HEK293 (cell line): Measurements from ENCODE around the gene CLIP1.

ENCODE experiments used
- BCL11A ChIP-seq: fragments of 450-650 bp; formaldehyde crosslinking; IDR thresholded peaks from 2 replicates; pipeline ENCODE4 v1.5.1; 2016; ENCODE audit warnings: low read depth, missing biosample characterization, missing genetic modification characterization
- KLF10 ChIP-seq: fragments of 450-650 bp; IDR thresholded peaks from 2 replicates; pipeline ENCODE4 v1.5.1; 2018; ENCODE audit warnings: missing biosample characterization, mild to moderate bottlenecking, missing genetic modification characterization
- KLF9 ChIP-seq: fragments of 450-650 bp; formaldehyde crosslinking; IDR thresholded peaks from 2 replicates; pipeline ENCODE4 v1.5.1; 2016; ENCODE audit warnings: missing biosample characterization, missing genetic modification characterization, low read depth
- OSR2 ChIP-seq: fragments of 450-650 bp; formaldehyde crosslinking; IDR thresholded peaks from 2 replicates; pipeline ENCODE4 v1.5.1; 2016; ENCODE audit warnings: missing biosample characterization, missing genetic modification characterization
- SCRT1 ChIP-seq: fragments of 450-650 bp; formaldehyde crosslinking; IDR thresholded peaks from 2 replicates; pipeline ENCODE4 v1.5.1; 2016; ENCODE audit warnings: missing biosample characterization, missing genetic modification characterization, borderline replicate concordance
- WT1 ChIP-seq: fragments of 450-650 bp; formaldehyde crosslinking; IDR thresholded peaks from 2 replicates; pipeline ENCODE4 v1.5.1; 2016; ENCODE audit warnings: missing biosample characterization, missing genetic modification characterization
- ZBTB20 ChIP-seq: fragments of 450-650 bp; formaldehyde crosslinking; IDR thresholded peaks from 2 replicates; pipeline ENCODE4 v1.5.1; 2016; ENCODE audit warnings: missing biosample characterization, missing genetic modification characterization
- ZNF112 ChIP-seq: fragments of 450-650 bp; formaldehyde crosslinking; IDR thresholded peaks from 2 replicates; pipeline ENCODE4 v1.5.0; 2017; ENCODE audit warnings: missing biosample characterization, missing genetic modification characterization
- ZNF140 ChIP-seq: fragments of 450-650 bp; formaldehyde crosslinking; IDR thresholded peaks from 2 replicates; pipeline ENCODE4 v1.5.1; 2016; ENCODE audit warnings: missing biosample characterization, missing genetic modification characterization
- ZNF146 ChIP-seq: fragments of 450-650 bp; formaldehyde crosslinking; IDR thresholded peaks from 2 replicates; pipeline ENCODE4 v1.5.1; 2016; ENCODE audit warnings: missing biosample characterization, missing genetic modification characterization
- ZNF174 ChIP-seq: fragments of 450-650 bp; formaldehyde crosslinking; IDR thresholded peaks from 2 replicates; pipeline ENCODE4 v1.5.0; 2017; ENCODE audit warnings: missing biosample characterization, mild to moderate bottlenecking, missing genetic modification characterization
- ZNF19 ChIP-seq: fragments of 450-650 bp; formaldehyde crosslinking; IDR thresholded peaks from 2 replicates; pipeline ENCODE4; 2016; ENCODE audit warnings: missing biosample characterization, missing genetic modification characterization, low read depth
- ZNF211 ChIP-seq: fragments of 450-650 bp; formaldehyde crosslinking; IDR thresholded peaks from 2 replicates; pipeline ENCODE4 v1.5.1; 2016; ENCODE audit warnings: low read depth, missing biosample characterization, missing genetic modification characterization
- ZNF324 ChIP-seq: fragments of 450-650 bp; formaldehyde crosslinking; IDR thresholded peaks from 2 replicates; pipeline ENCODE4 v1.5.1; 2016; ENCODE audit warnings: missing biosample characterization, missing genetic modification characterization
- ZNF404 ChIP-seq: fragments of 450-650 bp; formaldehyde crosslinking; IDR thresholded peaks from 2 replicates; pipeline ENCODE4 v1.5.1; 2017; ENCODE audit warnings: missing biosample characterization, missing genetic modification characterization
- ZNF510 ChIP-seq: fragments of 450-650 bp; formaldehyde crosslinking; IDR thresholded peaks from 2 replicates; pipeline ENCODE4 v1.5.1; 2018; ENCODE audit warnings: mild to moderate bottlenecking, missing genetic modification characterization, missing biosample characterization; ENCODE audit not compliant: insufficient replicate concordance
- ZNF555 ChIP-seq: fragments of 450-650 bp; formaldehyde crosslinking; conservative IDR thresholded peaks from 2 replicates; pipeline ENCODE4 v1.5.1; 2017; ENCODE audit warnings: missing biosample characterization, mild to moderate bottlenecking, missing genetic modification characterization, inconsistent platforms
- ZNF610 ChIP-seq: fragments of 450-650 bp; formaldehyde crosslinking; IDR thresholded peaks from 2 replicates; pipeline ENCODE4 v1.5.1; 2016; ENCODE audit warnings: missing biosample characterization, missing genetic modification characterization, borderline replicate concordance
- ZNF660 ChIP-seq: fragments of 450-650 bp; IDR thresholded peaks from 2 replicates; pipeline ENCODE4 v1.5.1; 2018; ENCODE audit warnings: missing biosample characterization, mild to moderate bottlenecking, missing genetic modification characterization
- ZNF747 ChIP-seq: fragments of 450-650 bp; formaldehyde crosslinking; IDR thresholded peaks from 2 replicates; pipeline ENCODE4 v1.5.1; 2016; ENCODE audit warnings: missing biosample characterization, missing genetic modification characterization
- ZNF776 ChIP-seq: fragments of 450-650 bp; formaldehyde crosslinking; IDR thresholded peaks from 2 replicates; pipeline ENCODE4 v1.5.0; 2017; ENCODE audit warnings: missing biosample characterization, missing genetic modification characterization, borderline replicate concordance
- ZNF777 ChIP-seq: fragments of 450-650 bp; formaldehyde crosslinking; IDR thresholded peaks from 2 replicates; pipeline ENCODE4 v1.5.1; 2017; ENCODE audit warnings: missing biosample characterization, missing genetic modification characterization, borderline replicate concordance
- TF ChIP-seq, protein P1 (sequence below): fragments of 450-650 bp; formaldehyde crosslinking; IDR thresholded peaks from 2 replicates; pipeline ENCODE4 v1.5.1; 2016; ENCODE audit warnings: missing biosample characterization, missing genetic modification characterization
- TF ChIP-seq, protein P2 (sequence below): fragments of 450-650 bp; formaldehyde crosslinking; IDR thresholded peaks from 2 replicates; pipeline ENCODE4 v1.5.1; 2016; ENCODE audit warnings: missing biosample characterization, missing genetic modification characterization
- TF ChIP-seq, protein P3 (sequence below): fragments of 450-650 bp; formaldehyde crosslinking; IDR thresholded peaks from 2 replicates; pipeline ENCODE4 v1.5.1; 2017; ENCODE audit warnings: missing biosample characterization, missing genetic modification characterization
- TF ChIP-seq, protein P4 (sequence below): fragments of 450-650 bp; formaldehyde crosslinking; IDR thresholded peaks from 2 replicates; pipeline ENCODE4 v1.5.1; 2016; ENCODE audit warnings: missing biosample characterization, missing genetic modification characterization
- TF ChIP-seq, protein P5 (sequence below): fragments of 450-650 bp; formaldehyde crosslinking; IDR thresholded peaks from 2 replicates; pipeline ENCODE4 v1.5.1; 2016; ENCODE audit warnings: missing biosample characterization, missing genetic modification characterization
- TF ChIP-seq, protein P6 (sequence below): fragments of 450-650 bp; formaldehyde crosslinking; optimal IDR thresholded peaks from 2 replicates; pipeline ENCODE3; 2016; ENCODE audit warnings: missing biosample characterization, mild to moderate bottlenecking, missing genetic modification characterization
- TF ChIP-seq, protein P7 (sequence below): fragments of 450-650 bp; formaldehyde crosslinking; IDR thresholded peaks from 2 replicates; pipeline ENCODE4 v1.5.1; 2016; ENCODE audit warnings: missing biosample characterization, missing genetic modification characterization

CLIP1 gene

DNA sequence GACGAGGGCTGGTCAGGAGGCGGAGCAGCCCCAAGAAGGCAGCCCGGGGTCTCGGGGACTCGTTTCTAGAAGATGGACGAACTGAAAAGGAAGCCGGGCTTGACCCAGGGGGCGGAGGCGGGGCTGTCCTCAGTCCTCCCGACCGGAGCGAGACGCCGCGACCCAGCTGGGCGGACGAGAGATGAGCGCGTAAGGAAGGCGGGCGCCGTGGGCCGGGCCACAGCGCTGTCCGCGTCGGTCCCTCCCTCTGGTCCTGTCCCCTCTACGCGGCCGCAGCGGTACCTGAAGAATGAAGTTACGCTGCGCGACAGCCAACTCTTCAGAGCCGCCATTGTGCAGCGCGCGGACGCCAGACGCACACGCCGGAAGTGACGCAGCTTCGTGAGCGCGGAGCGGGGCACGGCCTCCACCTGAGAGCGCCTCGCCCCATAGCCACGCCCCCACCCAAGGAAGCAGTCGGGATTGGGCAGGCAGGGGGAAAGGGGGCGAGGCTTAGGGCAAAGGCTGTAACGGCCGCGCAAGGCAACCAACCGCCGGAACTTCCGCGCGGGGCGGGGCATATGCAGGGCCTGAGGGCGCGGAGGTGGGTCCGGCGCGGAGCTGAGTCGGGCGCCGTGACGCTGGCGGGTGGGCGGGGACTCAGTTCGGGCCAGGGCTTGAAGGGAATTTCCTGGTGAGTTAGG, 196.6 kb downstream of the CLIP1 start, which contains the start of gene DIABLO (continued):
- TF ChIP-seq KLF10 (peak; percentile 62; the same call in 1 of the 2 replicates), ZNF777 (tag by site-specific recombination) (no peak), ZNF19 (tag by site-specific recombination) (no peak), ZNF510 (tag by site-specific recombination) (no peak), ZNF174 (tag by site-specific recombination) (no peak), ZNF555 (tag by site-specific recombination) (no peak), ZNF660 (tag by site-specific recombination) (peak; percentile 75), ZNF112 (tag by site-specific recombination) (no peak), ZBTB20 (no peak), ZNF747 (no peak), ZNF776 (tag by site-specific recombination) (no peak), ZNF140 (tag by site-specific recombination) (no peak), WT1 (tag by site-specific recombination) (peak; percentile 15; the same call in 1 of the 2 replicates), KLF9 (tag by site-specific recombination) (peak; percentile 88), ZNF146 (tag by site-specific recombination) (no peak), SCRT1 (tag by site-specific recombination) (no peak), OSR2 (no peak), BCL11A (tag by site-specific recombination) (no peak), ZNF404 (tag by site-specific recombination) (no peak), ZNF324 (peak; percentile 65), ZNF610 (0 out of 2 replicates have a peak, but pooled peaks have one; percentile 59), ZNF211 (no peak)
- TF ChIP-seq, protein P1, sequence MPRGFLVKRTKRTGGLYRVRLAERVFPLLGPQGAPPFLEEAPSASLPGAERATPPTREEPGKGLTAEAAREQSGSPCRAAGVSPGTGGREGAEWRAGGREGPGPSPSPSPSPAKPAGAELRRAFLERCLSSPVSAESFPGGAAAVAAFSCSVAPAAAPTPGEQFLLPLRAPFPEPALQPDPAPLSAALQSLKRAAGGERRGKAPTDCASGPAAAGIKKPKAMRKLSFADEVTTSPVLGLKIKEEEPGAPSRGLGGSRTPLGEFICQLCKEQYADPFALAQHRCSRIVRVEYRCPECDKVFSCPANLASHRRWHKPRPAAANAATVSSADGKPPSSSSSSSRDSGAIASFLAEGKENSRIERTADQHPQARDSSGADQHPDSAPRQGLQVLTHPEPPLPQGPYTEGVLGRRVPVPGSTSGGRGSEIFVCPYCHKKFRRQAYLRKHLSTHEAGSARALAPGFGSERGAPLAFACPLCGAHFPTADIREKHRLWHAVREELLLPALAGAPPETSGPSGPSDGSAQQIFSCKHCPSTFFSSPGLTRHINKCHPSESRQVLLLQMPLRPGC (tag by site-specific recombination): peak; percentile 67; the same call in 1 of the 2 replicates
- TF ChIP-seq, protein P2, sequence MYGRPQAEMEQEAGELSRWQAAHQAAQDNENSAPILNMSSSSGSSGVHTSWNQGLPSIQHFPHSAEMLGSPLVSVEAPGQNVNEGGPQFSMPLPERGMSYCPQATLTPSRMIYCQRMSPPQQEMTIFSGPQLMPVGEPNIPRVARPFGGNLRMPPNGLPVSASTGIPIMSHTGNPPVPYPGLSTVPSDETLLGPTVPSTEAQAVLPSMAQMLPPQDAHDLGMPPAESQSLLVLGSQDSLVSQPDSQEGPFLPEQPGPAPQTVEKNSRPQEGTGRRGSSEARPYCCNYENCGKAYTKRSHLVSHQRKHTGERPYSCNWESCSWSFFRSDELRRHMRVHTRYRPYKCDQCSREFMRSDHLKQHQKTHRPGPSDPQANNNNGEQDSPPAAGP: 0 out of 2 replicates have a peak, but pooled peaks have one; percentile 49
- TF ChIP-seq, protein P3, sequence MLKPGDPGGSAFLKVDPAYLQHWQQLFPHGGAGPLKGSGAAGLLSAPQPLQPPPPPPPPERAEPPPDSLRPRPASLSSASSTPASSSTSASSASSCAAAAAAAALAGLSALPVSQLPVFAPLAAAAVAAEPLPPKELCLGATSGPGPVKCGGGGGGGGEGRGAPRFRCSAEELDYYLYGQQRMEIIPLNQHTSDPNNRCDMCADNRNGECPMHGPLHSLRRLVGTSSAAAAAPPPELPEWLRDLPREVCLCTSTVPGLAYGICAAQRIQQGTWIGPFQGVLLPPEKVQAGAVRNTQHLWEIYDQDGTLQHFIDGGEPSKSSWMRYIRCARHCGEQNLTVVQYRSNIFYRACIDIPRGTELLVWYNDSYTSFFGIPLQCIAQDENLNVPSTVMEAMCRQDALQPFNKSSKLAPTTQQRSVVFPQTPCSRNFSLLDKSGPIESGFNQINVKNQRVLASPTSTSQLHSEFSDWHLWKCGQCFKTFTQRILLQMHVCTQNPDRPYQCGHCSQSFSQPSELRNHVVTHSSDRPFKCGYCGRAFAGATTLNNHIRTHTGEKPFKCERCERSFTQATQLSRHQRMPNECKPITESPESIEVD (tag by site-specific recombination): no peak
- TF ChIP-seq, protein P4, sequence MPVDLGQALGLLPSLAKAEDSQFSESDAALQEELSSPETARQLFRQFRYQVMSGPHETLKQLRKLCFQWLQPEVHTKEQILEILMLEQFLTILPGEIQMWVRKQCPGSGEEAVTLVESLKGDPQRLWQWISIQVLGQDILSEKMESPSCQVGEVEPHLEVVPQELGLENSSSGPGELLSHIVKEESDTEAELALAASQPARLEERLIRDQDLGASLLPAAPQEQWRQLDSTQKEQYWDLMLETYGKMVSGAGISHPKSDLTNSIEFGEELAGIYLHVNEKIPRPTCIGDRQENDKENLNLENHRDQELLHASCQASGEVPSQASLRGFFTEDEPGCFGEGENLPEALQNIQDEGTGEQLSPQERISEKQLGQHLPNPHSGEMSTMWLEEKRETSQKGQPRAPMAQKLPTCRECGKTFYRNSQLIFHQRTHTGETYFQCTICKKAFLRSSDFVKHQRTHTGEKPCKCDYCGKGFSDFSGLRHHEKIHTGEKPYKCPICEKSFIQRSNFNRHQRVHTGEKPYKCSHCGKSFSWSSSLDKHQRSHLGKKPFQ (tag by site-specific recombination): no peak
- TF ChIP-seq, protein P5, sequence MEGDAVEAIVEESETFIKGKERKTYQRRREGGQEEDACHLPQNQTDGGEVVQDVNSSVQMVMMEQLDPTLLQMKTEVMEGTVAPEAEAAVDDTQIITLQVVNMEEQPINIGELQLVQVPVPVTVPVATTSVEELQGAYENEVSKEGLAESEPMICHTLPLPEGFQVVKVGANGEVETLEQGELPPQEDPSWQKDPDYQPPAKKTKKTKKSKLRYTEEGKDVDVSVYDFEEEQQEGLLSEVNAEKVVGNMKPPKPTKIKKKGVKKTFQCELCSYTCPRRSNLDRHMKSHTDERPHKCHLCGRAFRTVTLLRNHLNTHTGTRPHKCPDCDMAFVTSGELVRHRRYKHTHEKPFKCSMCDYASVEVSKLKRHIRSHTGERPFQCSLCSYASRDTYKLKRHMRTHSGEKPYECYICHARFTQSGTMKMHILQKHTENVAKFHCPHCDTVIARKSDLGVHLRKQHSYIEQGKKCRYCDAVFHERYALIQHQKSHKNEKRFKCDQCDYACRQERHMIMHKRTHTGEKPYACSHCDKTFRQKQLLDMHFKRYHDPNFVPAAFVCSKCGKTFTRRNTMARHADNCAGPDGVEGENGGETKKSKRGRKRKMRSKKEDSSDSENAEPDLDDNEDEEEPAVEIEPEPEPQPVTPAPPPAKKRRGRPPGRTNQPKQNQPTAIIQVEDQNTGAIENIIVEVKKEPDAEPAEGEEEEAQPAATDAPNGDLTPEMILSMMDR (tag by site-specific recombination): no peak
- TF ChIP-seq, protein P6, sequence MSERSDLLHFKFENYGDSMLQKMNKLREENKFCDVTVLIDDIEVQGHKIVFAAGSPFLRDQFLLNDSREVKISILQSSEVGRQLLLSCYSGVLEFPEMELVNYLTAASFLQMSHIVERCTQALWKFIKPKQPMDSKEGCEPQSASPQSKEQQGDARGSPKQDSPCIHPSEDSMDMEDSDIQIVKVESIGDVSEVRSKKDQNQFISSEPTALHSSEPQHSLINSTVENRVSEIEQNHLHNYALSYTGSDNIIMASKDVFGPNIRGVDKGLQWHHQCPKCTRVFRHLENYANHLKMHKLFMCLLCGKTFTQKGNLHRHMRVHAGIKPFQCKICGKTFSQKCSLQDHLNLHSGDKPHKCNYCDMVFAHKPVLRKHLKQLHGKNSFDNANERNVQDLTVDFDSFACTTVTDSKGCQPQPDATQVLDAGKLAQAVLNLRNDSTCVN: peak; percentile 98
- TF ChIP-seq, protein P7, sequence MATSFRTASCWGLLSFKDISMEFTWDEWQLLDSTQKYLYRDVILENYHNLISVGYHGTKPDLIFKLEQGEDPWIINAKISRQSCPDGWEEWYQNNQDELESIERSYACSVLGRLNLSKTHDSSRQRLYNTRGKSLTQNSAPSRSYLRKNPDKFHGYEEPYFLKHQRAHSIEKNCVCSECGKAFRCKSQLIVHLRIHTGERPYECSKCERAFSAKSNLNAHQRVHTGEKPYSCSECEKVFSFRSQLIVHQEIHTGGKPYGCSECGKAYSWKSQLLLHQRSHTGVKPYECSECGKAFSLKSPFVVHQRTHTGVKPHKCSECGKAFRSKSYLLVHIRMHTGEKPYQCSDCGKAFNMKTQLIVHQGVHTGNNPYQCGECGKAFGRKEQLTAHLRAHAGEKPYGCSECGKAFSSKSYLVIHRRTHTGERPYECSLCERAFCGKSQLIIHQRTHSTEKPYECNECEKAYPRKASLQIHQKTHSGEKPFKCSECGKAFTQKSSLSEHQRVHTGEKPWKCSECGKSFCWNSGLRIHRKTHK: no peak
